Measurements from ENCODE around the gene C18orf32.
"Not testable (repeated sequence)": the region's sequence is repeated elsewhere in the genome, so short reads cannot be mapped to it uniquely, and the experiment has no call there.

C18orf32 gene

GRCh38 chr18:49524951-49525350 lies 37.9 kb upstream of the C18orf32 start:
- H2AFZ ChIP-seq (ENCODE audit: low read length), result no peak overlapping the region
- H3F3A ChIP-seq (ENCODE audit: insufficient read depth, low read length), result no peaks in the 10 kb centered on the region
- H3K4me3 ChIP-seq (ENCODE audit: low read length), result no peak overlapping the region
- TF ChIP-seq EZH2 (optimal IDR thresholded peaks at IDR 0.05; ENCODE audit: low read depth, low read length) (no peak), EZH2phosphoT487 (IDR thresholded peaks at IDR 0.05; ENCODE audit: low read length) (no peak), CTCF (IDR thresholded peaks at IDR 0.05; ENCODE audit: low read length) (no peak)
- DNase-seq, result no peak
- no peaks in the 10 kb centered on the region for H4K20me1 ChIP-seq (ENCODE audit: insufficient read depth, low read length)
- no peak overlapping the region for H3K27ac ChIP-seq (ENCODE audit: low read length)
- no peak overlapping the region for H3K4me2 ChIP-seq (ENCODE audit: low read depth, low read length)
- no peaks in the 10 kb centered on the region for H3K27me3 ChIP-seq (replicated peaks; ENCODE audit: insufficient read depth, low read length)
- no peak overlapping the region for H3K9ac ChIP-seq (ENCODE audit: low read length)
- H3K9me2 ChIP-seq (replicated peaks; ENCODE audit: insufficient read depth, low read length), result no peaks in the 10 kb centered on the region
- H3K4me1 ChIP-seq (ENCODE audit: low read length), result no peaks in the 10 kb centered on the region
- H3K36me3 ChIP-seq (replicated peaks; ENCODE audit: insufficient read depth, low read length), result no peaks in the 10 kb centered on the region
- H3K79me2 ChIP-seq (ENCODE audit: low read length), result no peaks in the 10 kb centered on the region
- H3K9me3 ChIP-seq (replicated peaks; ENCODE audit: insufficient read depth, low read length), result no peaks in the 10 kb centered on the region

GRCh38 chr18:49524349-49524748 lies 37.3 kb upstream of the C18orf32 start:
- Histone ChIP-seq H3K9me2 (replicated peaks; ENCODE audit: insufficient read depth, low read length) (no peaks in the 10 kb centered on the region), H3K79me2 (ENCODE audit: low read length) (no peaks in the 10 kb centered on the region), H3K4me3 (ENCODE audit: low read length) (no peak overlapping the region), H3K4me2 (ENCODE audit: low read depth, low read length) (no peak overlapping the region), H3K9me3 (replicated peaks; ENCODE audit: insufficient read depth, low read length) (no peaks in the 10 kb centered on the region), H3K27me3 (replicated peaks; ENCODE audit: insufficient read depth, low read length) (no peaks in the 10 kb centered on the region), H3F3A (ENCODE audit: insufficient read depth, low read length) (no peaks in the 10 kb centered on the region), H2AFZ (ENCODE audit: low read length) (no peak overlapping the region), H3K4me1 (ENCODE audit: low read length) (no peaks in the 10 kb centered on the region), H3K9ac (ENCODE audit: low read length) (no peak overlapping the region), H3K27ac (ENCODE audit: low read length) (no peak overlapping the region), H4K20me1 (ENCODE audit: insufficient read depth, low read length) (no peaks in the 10 kb centered on the region), H3K36me3 (replicated peaks; ENCODE audit: insufficient read depth, low read length) (no peaks in the 10 kb centered on the region)
- DNase-seq, result no peak
- TF ChIP-seq CTCF (IDR thresholded peaks at IDR 0.05; ENCODE audit: low read length), result no peak
- no peak for TF ChIP-seq EZH2phosphoT487 (IDR thresholded peaks at IDR 0.05; ENCODE audit: low read length)
- no peak for TF ChIP-seq EZH2 (optimal IDR thresholded peaks at IDR 0.05; ENCODE audit: low read depth, low read length)

DNA sequence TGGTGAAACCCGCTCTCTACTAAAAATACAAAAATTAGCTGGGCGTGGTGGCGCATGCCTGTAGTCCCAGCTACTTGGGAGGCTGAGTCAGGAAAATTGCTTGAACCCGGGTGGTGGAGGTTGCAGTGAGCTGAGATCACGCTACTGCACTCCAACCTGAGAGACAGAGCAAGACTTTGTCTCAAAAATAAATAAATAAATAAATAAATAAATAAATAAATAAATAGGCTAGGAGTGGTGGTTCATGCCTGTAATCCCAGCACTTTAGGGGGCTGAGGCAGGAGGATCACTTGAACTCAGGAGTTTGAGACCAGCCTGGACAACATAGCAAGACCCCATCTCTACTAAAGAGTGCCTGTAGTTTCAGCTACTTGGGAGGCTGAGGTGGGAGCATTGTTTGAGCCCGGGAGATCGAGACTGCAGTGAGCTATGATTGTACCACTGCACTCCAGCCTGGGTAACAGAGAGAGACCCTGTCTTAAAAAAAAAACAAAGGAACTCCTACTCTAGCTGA lies 36.6 kb upstream of the C18orf32 start:
- not testable (repeated sequence) for H3K27ac ChIP-seq (ENCODE audit: low read length); H3K4me2 ChIP-seq (ENCODE audit: low read depth, low read length); H3K4me1 ChIP-seq (ENCODE audit: low read length); H3K9me2 ChIP-seq (replicated peaks; ENCODE audit: insufficient read depth, low read length); H2AFZ ChIP-seq (ENCODE audit: low read length); H3K36me3 ChIP-seq (replicated peaks; ENCODE audit: insufficient read depth, low read length); H4K20me1 ChIP-seq (ENCODE audit: insufficient read depth, low read length); H3K27me3 ChIP-seq (replicated peaks; ENCODE audit: insufficient read depth, low read length); H3K4me3 ChIP-seq (ENCODE audit: low read length); DNase-seq; H3K79me2 ChIP-seq (ENCODE audit: low read length); H3K9ac ChIP-seq (ENCODE audit: low read length); H3K9me3 ChIP-seq (replicated peaks; ENCODE audit: insufficient read depth, low read length); H3F3A ChIP-seq (ENCODE audit: insufficient read depth, low read length)

GRCh38 chr18:49521216-49521835 lies 34.3 kb upstream of the C18orf32 start:
- Histone ChIP-seq H3K27ac (ENCODE audit: low read length) (no peak overlapping the region), H3K9me3 (replicated peaks; ENCODE audit: insufficient read depth, low read length) (no peaks in the 10 kb centered on the region), H3K4me2 (ENCODE audit: low read depth, low read length) (no peak overlapping the region), H3K36me3 (replicated peaks; ENCODE audit: insufficient read depth, low read length) (no peaks in the 10 kb centered on the region), H3K4me3 (ENCODE audit: low read length) (no peak overlapping the region), H3K9me2 (replicated peaks; ENCODE audit: insufficient read depth, low read length) (no peaks in the 10 kb centered on the region), H3K79me2 (ENCODE audit: low read length) (no peaks in the 10 kb centered on the region), H2AFZ (ENCODE audit: low read length) (no peak overlapping the region), H3F3A (ENCODE audit: insufficient read depth, low read length) (no peaks in the 10 kb centered on the region), H3K27me3 (replicated peaks; ENCODE audit: insufficient read depth, low read length) (no peaks in the 10 kb centered on the region), H3K4me1 (ENCODE audit: low read length) (no peaks in the 10 kb centered on the region), H4K20me1 (ENCODE audit: insufficient read depth, low read length) (no peaks in the 10 kb centered on the region), H3K9ac (ENCODE audit: low read length) (no peak overlapping the region)
- no peak for DNase-seq
- TF ChIP-seq CTCF (IDR thresholded peaks at IDR 0.05; ENCODE audit: low read length), result no peak
- no peak for TF ChIP-seq EZH2phosphoT487 (IDR thresholded peaks at IDR 0.05; ENCODE audit: low read length)
- TF ChIP-seq EZH2 (optimal IDR thresholded peaks at IDR 0.05; ENCODE audit: low read depth, low read length), result no peak

All from MM.1S (cell line).